Fibroblast of skin of left biceps (primary cell): Measurements from ENCODE around the gene MRO.
"Not testable (repeated sequence)": the region's sequence is repeated elsewhere in the genome, so short reads cannot be mapped to it uniquely, and the experiment has no call there.

Experiments
- DNase-seq, 2 experiments: peaks; one replicate each; pipeline ENCODE4 v3.0.0-alpha.2; 2013; ENCODE audit warnings: low read depth in 2 of 2

The MRO gene

DNA sequence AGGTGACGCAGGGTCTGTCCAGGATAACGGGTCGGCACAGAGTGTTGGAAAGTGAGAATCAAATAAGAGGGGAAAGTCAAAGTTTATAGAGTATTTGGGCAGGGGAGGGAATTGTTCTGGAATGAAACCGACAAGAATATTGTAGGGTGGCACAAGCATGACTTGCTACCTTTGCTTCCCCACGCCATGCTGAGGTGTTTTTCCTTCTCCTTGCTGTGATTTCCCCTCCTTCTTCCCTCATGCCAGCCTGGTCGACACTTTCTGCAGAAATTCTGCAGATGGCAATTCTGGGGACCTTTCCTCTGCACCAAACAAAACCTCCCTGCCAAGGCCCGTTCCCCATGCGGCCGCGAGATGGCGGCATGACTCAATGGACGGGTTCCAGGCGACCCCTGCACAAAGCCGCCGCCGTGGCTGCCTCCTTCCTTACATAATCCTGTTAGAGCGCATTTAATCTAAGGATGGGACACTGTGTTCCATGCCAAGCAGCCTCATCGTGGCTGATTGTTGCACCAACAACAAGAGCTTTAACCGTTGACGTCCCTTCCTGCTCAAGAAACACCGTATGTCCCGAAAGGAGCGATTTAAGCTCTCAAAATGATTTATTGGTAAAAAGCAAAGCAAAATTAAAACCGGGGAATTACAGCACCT, at the start of gene MRO:
TSS of gene MRO (minus strand) at position 289 of the 651 bp plus-strand sequence. CDS start 10,616 bp downstream, outside the sequence.
- DNase-seq: peak; percentile 23 to 28

DNA sequence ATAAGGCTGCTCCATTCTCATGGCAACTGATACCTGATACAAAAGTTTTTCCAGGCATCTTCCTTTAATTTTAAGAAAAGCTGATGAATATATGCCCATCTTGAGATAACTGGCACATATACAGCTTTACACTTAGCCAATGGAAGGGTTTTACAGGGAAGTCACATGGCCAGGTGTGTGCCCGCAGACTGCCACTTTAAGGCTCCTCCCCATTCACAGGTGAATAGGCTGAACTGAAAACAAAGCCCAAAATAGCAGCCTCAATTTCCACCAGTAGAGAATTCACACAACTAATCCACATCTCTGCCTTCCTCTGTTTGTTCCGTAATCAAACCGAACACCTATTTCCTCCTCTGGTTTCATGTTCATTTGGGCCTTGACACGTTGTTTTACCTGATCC, 49.3 kb upstream of the MRO start:
- no peak for DNase-seq

DNA sequence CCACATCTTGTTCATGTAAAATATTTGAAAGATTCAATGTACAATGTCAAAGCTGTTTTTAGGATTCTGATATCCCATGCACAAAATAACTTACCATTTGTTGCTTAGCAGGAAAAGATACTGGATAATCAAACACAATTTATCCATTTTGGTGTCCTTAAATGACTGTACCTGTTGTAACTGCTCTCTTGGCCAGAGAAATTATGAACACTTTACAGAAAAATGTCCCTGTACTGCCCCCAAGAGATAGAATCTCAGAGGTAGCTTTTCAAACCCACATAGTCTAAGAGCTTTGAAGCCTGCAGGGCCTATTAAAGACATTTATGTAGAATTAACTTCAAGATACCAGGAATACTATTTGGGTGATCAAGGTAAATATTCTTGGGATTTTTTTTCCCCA, 46.9 kb upstream of the MRO start:
- DNase-seq: no peak

DNA sequence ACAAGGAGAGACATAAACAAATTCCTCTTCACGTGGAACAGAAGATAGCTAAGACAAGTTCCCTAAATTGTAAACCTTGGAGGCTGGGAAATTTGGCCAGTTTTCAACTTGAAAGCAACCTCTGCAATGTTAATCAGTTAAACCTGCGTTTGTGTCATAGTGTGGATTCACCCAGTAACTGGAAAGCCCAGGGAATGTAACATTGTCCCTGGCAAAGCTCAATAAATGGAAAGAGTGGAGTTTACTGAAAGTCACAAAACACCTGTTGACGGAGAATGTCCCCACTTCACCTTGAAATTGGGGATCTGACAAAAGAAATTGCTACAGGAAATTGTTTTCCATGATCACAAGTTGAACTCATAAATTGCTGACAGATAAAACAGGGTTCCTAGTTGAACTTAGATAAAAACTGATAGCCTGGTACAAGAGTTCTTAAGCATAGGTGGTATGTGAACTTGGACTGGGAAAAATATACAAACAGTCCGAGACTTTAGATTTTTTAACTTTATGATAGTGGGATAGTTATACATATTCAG, 44.1 kb upstream of the MRO start:
- DNase-seq: no peak

DNA sequence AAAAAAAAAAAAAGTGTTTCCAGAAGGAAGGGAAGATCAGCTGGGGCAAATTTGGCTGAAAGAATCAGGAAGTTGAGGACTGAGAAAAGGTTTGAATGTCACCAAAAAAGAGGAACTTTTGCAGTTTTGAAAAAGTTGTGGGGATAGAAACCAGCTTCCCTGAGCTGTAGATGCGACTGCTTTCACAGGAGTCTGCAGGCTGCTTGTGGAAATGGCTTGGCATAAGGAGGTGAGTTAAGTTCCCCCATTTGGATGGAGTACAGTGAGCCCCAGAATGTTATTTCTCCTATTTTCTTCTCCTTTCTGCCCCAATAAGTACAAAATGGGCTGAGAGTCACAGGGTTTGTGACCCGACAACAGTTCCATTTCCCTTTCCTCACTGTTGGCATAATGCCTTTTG, 42.6 kb upstream of the MRO start:
- no peak for DNase-seq

DNA sequence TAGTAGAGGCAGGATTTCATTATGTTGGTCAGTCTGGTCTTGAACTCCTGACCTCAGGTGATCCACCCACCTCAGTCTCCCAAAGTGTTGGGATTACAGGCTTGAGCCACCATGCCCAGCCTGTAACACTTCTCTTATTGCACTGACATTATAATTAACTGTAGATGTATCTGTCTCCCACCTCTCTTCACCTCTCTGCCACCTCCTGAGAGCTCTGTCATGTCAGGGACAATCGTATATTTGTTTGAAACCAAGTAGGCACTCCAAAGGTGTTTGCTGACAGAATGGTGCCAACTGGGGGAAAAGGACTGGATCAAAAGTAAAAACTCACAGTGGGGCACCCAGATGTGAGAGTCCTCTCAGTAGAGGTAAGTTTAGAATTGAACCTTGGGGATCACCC, 41.8 kb upstream of the MRO start:
- DNase-seq: no peak

DNA sequence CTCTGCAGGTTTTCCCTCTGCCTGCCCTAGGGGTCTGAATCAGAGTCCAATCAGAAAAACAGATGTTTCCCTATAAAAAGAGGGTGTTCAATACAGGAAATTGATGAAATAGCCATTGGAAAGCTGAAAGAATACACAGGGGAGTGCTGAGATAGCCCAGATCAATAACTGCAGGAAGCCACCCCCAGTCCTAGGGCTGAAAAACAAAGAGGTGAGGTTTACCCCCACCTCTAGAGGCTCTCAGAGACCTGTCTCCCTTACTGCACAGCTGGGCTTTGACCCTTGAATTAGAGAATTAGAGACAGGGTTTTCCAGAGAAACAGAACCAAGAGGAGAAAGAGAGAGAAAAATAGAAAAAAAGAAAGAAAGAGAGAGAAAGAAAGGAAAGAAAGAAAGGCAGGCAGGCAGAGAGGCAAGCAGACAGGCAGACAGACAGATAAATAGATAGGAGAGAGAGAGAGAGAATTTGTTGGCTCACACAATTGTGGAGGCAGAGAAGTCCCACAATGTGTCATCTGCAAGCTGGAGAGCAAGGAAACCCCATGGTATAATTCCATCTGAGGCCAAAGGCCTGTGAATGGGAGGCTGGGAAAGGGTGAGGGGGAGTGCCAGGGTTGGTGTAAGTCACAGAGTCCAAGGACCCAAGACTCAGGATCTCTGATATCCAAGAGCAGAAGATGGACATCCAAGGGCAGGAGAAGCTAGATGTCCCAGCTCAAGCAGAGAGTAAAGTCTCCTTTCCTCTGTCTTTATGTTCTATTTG, 40.2 kb upstream of the MRO start:
- DNase-seq: no peak

DNA sequence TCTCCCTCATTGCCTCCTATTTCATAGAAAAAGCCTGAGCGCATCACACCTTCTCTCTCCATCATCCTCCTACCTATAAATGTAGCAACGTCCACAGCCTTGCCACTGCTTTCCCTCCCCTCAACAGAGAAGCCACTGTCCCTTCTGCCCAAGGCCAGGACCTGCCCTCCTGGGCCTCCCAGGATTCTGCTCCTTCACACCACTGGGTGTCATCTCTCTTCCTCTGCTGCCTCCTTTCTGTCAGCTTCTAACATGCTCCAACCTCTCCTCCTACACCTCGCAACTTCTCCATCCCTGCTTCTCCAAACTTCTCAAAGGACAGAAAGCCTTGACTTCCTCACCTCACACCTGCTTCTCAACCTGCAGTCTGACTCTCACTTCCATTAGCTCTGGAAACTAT, 37.9 kb upstream of the MRO start:
- no peak for DNase-seq

DNA sequence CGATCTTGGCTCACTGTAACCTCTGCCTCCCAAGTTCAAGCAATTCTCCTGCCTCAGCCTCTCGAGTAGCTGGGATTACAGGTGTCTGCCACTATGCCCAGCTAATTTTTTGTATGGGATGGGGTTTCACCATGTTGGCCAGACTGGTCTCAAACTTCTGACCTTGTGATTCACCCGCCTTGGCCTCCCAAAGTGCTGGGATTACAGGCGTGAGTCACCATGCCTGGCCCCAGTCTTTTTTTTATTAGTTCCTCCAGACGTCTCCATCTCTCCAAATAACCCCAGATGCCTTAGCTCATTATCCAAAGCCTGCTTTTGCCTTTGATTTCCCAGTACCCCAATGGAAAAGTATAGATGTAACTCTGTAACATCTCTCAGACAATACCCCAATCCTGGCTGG, 37.4 kb upstream of the MRO start:
- not testable (repeated sequence) for DNase-seq

DNA sequence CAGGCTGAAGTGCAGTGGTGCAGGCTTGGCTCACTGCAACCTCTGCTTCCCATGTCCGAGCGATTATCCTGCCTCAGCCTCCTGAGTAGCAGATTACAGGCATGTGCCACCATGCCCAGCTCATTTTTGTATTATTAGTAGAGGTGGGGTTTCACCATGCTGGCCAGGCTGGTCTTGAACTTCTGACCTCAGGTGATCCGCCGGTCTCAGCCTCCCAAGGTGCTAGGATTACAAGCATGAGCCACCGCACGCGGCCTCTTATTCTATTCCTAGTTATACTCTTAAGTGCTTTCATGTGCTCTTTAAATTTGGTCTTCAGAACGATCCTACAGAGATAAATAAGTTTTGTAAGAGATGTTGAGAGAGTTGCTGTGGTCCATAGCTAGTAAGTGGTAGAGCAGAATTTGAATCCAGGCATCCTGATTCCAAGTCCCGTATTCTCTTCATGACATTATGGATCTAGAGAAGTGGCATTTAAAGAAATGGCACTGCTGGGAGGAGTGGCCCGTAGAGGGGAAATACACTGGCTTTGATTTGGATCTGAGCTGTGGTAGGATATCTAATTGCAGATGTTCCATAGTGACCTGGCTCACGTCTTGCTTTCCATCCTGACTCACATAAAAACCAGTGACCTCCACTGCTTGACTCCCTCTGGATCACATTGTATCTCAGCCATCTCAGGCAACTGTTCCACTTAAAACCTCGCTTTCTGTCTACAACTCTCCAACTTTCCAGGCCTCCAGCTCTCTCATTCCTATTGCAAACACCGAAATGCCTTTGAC, 36.4 kb upstream of the MRO start:
- no peak for DNase-seq

DNA sequence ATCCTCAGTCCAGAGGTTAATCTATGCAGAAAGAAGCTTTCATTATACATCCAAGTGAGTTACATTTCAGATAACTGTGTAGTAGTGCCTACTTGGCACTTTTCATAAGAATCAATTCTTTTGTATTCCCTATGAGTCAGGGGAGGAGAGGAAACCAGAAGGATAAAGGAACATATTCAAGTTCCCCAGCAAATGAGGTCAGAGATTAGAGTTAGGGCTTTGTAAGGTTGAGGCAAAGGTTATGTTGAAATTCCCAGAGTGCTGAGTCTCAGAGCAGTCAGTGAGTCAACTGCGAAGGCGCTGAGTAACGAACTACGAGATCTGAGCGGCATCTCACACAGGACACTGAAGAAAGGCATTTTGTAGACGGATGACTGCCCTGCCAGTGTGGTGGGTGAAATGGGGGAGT, 34.1 kb upstream of the MRO start:
- no peak for DNase-seq

DNA sequence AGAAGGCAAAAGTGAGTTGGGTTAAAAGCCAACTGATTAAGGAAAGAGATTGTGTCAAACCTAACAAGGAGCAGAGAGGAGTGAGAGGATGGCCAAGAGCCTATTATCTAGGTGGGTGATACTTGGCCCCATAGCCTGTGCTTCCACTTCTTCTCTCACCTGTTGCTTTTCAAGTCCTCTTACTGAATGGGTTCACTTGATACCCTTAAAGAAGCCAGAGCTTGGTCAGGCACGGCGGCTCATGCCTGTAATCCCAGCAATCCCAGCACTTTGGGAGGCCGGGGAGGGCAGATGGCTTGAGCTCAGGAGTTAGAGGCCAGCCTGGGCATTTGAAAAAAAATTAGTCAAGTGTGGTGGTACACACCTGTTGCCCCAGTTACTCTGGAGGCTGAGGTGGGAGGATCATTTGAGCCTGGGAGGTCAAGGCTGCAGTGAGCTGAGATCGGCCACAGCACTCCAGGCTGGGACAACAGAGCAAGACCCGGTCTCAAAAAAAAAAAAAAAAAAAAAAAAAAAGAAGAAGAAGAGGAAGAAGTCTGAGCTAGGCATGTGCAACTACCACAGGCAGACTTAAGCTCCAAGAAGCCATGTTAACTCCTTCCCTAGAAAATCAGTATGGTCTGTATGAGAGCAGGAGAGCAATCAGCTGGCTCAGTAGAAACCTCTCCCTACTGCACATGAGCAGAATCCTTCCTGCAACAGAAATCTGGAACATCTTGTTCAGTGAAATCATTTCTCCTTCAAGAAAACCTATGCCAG, 30.7 kb upstream of the MRO start:
- no peak for DNase-seq

DNA sequence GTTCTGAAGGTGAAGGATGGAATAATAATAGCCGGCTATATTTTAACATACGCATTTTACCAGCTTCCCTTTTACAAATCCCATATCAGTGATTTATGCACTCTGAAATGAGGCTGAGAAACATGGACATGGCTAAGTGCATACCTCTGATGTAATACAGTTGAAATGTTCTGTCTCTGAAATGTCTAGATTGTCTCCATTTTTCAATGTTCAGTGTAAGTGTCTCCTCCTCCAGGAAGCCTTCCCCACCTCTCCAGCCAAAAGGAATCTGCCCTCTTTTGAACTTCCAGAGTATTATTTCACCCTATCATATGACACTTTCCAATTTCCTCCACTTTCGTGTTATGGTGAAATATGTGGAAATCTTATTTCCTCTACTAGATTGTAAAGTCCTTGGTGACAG, 29.6 kb upstream of the MRO start:
- no peak for DNase-seq

DNA sequence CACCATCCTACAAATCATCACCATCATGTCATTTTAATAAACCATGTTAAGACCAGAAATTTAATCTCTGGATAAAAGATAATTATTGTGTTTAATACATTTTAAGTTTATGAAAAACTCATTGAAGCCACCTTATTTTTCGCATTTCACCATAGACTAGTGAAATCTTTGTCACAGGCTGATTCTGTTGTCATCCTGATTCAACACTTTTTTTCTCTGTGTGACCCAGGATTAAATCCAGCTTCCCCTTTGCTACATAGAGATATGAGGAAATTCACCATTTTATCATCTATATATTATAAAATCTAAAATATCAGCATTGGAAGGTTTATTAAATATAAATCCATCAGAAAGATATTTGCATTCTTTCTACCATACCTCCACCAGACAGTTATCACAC, 29.2 kb upstream of the MRO start:
- no peak for DNase-seq

DNA sequence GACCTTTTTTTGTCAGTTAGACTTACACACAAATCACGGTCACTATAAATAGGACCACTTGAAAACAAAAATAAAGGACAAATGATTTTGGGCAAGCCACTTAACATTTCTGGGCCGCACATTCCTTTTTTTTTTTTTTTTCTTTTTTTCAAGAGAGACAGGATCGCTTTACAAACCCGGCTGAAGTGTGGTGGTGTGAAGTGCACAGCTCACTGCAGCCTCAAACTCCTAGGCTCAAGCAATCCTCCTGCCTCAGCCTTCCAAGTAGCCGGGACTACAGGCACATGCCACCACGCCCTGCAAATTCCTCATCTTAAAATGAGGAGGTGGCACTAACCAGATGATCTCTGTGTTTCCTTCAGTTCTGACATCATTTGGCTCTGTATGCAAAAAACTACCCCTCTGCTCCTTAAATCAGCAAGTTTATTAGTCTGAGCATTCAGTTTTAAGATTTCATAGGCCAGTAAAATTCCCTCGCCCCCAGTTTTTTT, 28.3 kb upstream of the MRO start:
- no peak for DNase-seq

DNA sequence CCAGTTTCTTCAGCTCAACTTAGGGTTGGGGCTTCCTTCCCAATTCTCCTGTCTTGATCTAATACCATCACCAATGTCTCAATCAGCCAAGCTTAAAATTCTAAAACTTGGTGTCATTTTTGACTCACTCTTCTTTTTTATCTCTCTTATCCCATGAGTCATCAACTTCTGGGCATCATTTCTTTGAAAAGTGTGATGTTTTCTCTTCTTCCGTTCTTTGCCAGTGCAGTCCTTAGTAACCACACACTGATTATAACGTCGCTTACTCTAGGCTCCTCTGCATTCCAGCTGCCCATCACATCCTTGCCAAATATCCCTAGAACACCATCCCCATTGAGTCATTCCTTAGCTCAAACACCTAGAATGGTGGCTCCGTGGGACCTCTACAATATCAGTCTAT, 27.4 kb upstream of the MRO start:
- no peak for DNase-seq

DNA sequence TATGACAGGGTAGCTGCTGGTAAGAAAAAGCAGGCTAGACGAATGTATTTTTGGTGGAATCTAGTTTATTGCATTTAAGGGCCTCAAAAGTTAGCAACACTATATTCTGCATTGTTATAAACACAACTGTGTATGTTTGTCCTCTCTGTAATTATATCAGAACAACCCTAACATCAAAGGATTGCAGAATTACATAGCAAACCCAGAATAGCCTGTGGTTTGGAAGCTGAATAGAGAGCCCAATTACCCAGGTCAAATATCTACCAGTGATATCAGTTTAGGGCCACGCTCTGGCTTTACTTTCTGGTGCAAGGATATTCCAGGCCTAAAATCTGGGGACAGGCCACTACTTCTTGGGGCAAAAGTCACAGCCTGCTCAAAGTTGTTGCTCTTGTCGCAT, 25.1 kb upstream of the MRO start:
- no peak for DNase-seq

DNA sequence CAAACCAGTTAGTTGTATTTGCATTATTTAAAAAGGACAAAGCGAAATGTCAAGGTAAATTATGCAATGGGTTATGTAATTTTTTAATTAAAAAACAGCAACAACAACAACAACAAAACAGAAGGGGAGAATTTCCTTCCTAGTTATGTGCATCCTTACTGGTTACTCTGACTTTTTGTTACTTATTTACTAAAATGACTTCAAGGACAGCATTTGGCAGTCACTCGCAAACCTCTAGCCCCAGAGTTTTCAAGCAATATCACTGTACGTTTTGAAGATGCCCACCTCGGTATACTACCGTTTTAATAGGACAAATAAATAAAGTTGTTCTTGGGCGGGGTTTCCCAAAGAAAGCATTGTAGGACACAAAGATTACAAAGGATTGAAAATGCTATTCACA, 24.7 kb upstream of the MRO start:
- no peak for DNase-seq

DNA sequence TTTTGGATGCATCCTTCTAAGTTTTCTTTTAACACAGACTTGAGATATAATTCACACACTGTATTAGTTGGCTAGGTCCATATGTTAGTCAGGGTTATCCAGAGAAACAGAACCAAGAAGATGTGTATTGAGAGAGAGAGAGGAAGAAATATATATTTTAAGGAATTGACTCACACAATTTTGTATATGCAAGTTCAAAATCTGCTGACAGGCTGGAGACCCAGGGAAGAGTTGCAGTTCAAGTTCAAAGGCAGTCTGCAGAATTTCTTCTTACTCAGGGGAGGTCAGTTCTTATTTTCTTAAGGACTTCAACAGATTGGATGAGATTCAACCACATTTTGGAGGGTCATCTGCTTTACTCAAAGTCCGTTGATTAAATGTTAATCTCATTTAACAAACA, 23.0 kb upstream of the MRO start:
- DNase-seq: no peak

DNA sequence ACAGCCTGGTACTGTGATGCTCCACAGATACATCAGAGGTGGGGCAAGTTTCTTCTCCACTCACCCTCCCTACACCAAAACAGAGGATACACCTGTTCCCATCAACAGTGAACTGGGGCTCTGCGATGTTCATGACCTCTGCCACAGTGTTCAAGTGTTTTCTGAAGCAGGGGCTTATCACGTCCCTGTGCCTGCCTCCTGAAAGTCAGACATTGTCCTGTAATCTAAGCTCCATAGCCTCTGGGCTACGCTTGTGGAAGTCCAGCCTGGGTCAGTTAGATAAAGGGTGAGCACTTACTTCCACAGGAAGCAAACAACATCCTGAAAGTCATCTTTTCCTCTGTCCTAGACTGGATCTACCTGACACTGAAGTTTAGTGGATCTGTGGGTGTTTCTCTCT, 20.2 kb upstream of the MRO start:
- no peak for DNase-seq

DNA sequence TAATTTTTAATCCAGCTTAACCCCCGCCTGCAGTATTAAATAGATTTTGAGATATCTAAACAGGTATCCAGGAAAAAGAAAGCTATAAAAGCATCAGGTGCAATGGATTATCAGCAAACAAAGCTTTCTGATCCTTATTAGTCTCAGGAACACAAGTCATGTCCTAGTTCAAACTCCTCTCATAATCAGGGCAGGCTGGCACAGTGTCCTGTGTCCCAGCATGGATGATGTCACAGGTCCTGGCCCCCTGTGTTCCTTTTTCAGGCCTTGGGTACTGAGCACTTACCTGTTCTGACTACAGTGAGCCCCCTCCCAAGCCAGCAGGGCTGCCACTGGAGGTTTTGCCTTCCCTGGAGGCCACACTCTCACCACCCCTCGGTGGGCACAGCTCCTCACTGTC, 19.5 kb upstream of the MRO start:
- DNase-seq: no peak

DNA sequence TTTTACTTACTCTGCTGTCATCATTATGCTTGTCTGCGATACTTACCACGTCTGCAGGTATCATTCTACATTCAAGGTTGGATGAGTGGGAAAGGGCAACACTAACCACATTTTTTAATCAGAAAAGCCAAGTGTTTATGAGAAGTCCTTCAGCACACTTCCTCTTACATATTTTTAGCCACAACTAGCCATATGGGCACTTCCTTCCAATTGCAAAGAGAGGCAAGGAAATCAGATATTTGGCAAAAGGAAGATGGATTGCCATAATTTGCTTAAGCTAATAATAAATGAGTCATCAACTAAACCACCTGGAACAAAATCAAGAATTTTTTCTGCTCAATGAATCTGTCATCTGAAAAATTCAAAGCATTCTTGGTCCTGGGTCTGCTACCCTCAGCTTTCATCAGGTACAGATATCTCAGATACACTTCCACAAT, 16.7 kb upstream of the MRO start:
- DNase-seq: peak; percentile 34 to 42
